Endothelial cell (in vitro differentiated cells): ENCODE results near the gene PPM1H. TPM values are rescaled to one million over a fixed set of nuclear protein-coding genes. Genes with fewer than 3 reads are reported as not detected.

Experiments
- DNase-seq: peaks from one replicate; pipeline ENCODE4 v3.0.0; 2021; ENCODE audit warnings: low spot score
- H3K27ac Mint-ChIP-seq: one replicate; pipeline ENCODE4 v1.8.0; 2021; ENCODE audit warnings: mixed read lengths, inconsistent platforms; ENCODE audit not compliant: unreplicated experiment
- H3K27me3 Mint-ChIP-seq: one replicate; pipeline ENCODE4 v1.8.0; 2021; ENCODE audit warnings: mild to moderate bottlenecking, moderate library complexity, mixed read lengths, inconsistent platforms; ENCODE audit not compliant: unreplicated experiment
- H3K36me3 Mint-ChIP-seq: one replicate; pipeline ENCODE4 v1.8.0; 2021; ENCODE audit warnings: mild to moderate bottlenecking, low read depth, mixed read lengths, inconsistent platforms; ENCODE audit not compliant: unreplicated experiment
- H3K4me1 Mint-ChIP-seq: one replicate; pipeline ENCODE4 v1.8.0; 2021; ENCODE audit warnings: mild to moderate bottlenecking, mixed read lengths, inconsistent platforms; ENCODE audit not compliant: unreplicated experiment
- H3K4me3 Mint-ChIP-seq: one replicate; pipeline ENCODE4 v1.8.0; 2021; ENCODE audit warnings: mild to moderate bottlenecking, mixed read lengths, inconsistent platforms; ENCODE audit not compliant: unreplicated experiment
- H3K9me3 Mint-ChIP-seq: one replicate; pipeline ENCODE4 v1.8.0; 2021; ENCODE audit warnings: mixed read lengths, inconsistent platforms; ENCODE audit not compliant: unreplicated experiment
- CTCF ChIP-seq: fragments of 200-600 bp; sonication (generic); IDR thresholded peaks from one replicate; pipeline ENCODE4 v1.5.0; 2021; ENCODE audit warnings: antibody characterized with exemption; ENCODE audit not compliant: unreplicated experiment
- total RNA-seq: library from RNA; stranded (reverse); fragmentation: NEBNext Ultra II Directional; extraction: Animal tissue kit (Norgen Biotek cat#: 25700); gene quantifications from one replicate; pipeline ENCODE4 v1.2.1, GENCODE V29; 2021; ENCODE audit not compliant: unreplicated experiment

Gene PPM1H
- total RNA-seq, 1 donor from 2014 or later, result 71.8 TPM

- no peak overlapping the region for H3K27ac Mint-ChIP-seq
- peaks cover 16% of the 10 kb centered on the region for H3K36me3 Mint-ChIP-seq
- H3K4me1 Mint-ChIP-seq, result peaks cover 12% of the 10 kb centered on the region
- H3K4me3 Mint-ChIP-seq, result no peak overlapping the region
- DNase-seq, result no peak
- peaks cover 1% of the 10 kb centered on the region for H3K27me3 Mint-ChIP-seq
- H3K9me3 Mint-ChIP-seq, result no peaks in the 10 kb centered on the region
- TF ChIP-seq CTCF, result no peak
Measured at GRCh38 chr12:62802984-62803383, 132.0 kb downstream of the PPM1H start.

GRCh38 chr12:62802321-62802720 lies 132.6 kb downstream of the PPM1H start:
- no peak overlapping the region for H3K4me3 Mint-ChIP-seq
- H3K4me1 Mint-ChIP-seq, result peaks cover 12% of the 10 kb centered on the region
- no peak overlapping the region for H3K27ac Mint-ChIP-seq
- H3K36me3 Mint-ChIP-seq, result peaks cover 19% of the 10 kb centered on the region
- H3K9me3 Mint-ChIP-seq, result no peaks in the 10 kb centered on the region
- no peak for DNase-seq
- TF ChIP-seq CTCF, result no peak
- H3K27me3 Mint-ChIP-seq, result peaks cover 1% of the 10 kb centered on the region

- no peak for TF ChIP-seq CTCF
- Mint-ChIP-seq H3K27ac (no peak overlapping the region), H3K9me3 (no peaks in the 10 kb centered on the region), H3K36me3 (peaks cover 15% of the 10 kb centered on the region), H3K27me3 (peaks cover 1% of the 10 kb centered on the region), H3K4me3 (no peak overlapping the region), H3K4me1 (peaks cover 11% of the 10 kb centered on the region)
- no peak for DNase-seq
Measured at GRCh38 chr12:62801796-62802195, 133.2 kb downstream of the PPM1H start.

- DNase-seq, result no peak
- Mint-ChIP-seq H3K4me3 (no peak overlapping the region), H3K4me1 (peaks cover 7% of the 10 kb centered on the region), H3K36me3 (peaks cover 11% of the 10 kb centered on the region), H3K9me3 (no peaks in the 10 kb centered on the region), H3K27me3 (peaks cover 1% of the 10 kb centered on the region), H3K27ac (no peak overlapping the region)
- TF ChIP-seq CTCF, result no peak
Measured at GRCh38 chr12:62800707-62801400, 134.1 kb downstream of the PPM1H start.

- DNase-seq, result no peak
- peaks cover 11% of the 10 kb centered on the region for H3K36me3 Mint-ChIP-seq
- TF ChIP-seq CTCF, result no peak
- H3K27ac Mint-ChIP-seq, result no peak overlapping the region
- H3K4me1 Mint-ChIP-seq, result peaks cover 7% of the 10 kb centered on the region
- H3K4me3 Mint-ChIP-seq, result no peak overlapping the region
- no peaks in the 10 kb centered on the region for H3K9me3 Mint-ChIP-seq
- H3K27me3 Mint-ChIP-seq, result peaks cover 3% of the 10 kb centered on the region
Measured at GRCh38 chr12:62799766-62800406, 135.1 kb downstream of the PPM1H start.
